GM10248 (cell line): Measurements from ENCODE around the gene SCAF8.

Source experiments
- CTCF ChIA-PET: fragments of 300-600 bp; sonication (Branson Sonifier 250); formaldehyde crosslinking; extraction: SDS; loops from one replicate; lab custom pipeline; 2021; ENCODE audit warnings: antibody characterized with exemption; lab: Yijun Ruan, JAX
- POLR2A ChIA-PET: fragments of 350-650 bp; sonication (Branson Sonifier 250); formaldehyde crosslinking; extraction: SDS; loops from one replicate; lab custom pipeline; 2020; ENCODE audit warnings: antibody characterized with exemption; lab: Yijun Ruan, JAX
- DNase-seq: peaks from one replicate; pipeline ENCODE4 v3.0.0; 2012; ENCODE audit errors: extremely low spot score
- TF ChIP-seq, protein P1 (sequence below): IDR thresholded peaks from 2 replicates; pipeline ENCODE4 v1.5.1; 2012; ENCODE audit warnings: mild to moderate bottlenecking, low read depth; ENCODE audit errors: extremely low read depth, missing control alignments, control extremely low read depth

The SCAF8 gene

DNA sequence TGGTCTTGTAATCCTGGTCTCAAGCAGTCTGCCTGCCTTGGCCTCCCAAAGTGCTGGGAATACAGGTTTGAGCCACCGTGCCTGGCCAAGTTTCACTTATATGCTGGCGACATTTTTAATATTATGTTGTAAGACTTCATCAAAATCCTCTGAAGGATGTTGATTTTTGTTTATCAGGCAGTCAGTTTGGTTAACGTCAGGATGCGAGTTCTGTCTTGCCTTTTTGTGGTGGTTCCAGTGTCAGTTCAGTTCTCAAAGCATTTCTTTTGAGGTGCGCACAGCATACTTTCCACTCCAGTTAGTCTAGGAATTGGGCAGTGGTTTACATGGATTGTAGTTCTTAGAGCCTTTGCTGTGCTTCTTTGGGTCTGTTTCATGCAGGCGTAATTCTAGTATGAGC is 24.9 kb downstream of the SCAF8 start:
- TF ChIP-seq, protein P1, sequence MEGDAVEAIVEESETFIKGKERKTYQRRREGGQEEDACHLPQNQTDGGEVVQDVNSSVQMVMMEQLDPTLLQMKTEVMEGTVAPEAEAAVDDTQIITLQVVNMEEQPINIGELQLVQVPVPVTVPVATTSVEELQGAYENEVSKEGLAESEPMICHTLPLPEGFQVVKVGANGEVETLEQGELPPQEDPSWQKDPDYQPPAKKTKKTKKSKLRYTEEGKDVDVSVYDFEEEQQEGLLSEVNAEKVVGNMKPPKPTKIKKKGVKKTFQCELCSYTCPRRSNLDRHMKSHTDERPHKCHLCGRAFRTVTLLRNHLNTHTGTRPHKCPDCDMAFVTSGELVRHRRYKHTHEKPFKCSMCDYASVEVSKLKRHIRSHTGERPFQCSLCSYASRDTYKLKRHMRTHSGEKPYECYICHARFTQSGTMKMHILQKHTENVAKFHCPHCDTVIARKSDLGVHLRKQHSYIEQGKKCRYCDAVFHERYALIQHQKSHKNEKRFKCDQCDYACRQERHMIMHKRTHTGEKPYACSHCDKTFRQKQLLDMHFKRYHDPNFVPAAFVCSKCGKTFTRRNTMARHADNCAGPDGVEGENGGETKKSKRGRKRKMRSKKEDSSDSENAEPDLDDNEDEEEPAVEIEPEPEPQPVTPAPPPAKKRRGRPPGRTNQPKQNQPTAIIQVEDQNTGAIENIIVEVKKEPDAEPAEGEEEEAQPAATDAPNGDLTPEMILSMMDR, result no peak
- CTCF ChIA-PET, result interaction anchor here (1.5 kb wide), 1 partner anchor 21 kb away, joined by 3 read pairs; no protein-coding TSS in a partner anchor
- POLR2A ChIA-PET, result no interaction called here
- DNase-seq, result no peak

DNA sequence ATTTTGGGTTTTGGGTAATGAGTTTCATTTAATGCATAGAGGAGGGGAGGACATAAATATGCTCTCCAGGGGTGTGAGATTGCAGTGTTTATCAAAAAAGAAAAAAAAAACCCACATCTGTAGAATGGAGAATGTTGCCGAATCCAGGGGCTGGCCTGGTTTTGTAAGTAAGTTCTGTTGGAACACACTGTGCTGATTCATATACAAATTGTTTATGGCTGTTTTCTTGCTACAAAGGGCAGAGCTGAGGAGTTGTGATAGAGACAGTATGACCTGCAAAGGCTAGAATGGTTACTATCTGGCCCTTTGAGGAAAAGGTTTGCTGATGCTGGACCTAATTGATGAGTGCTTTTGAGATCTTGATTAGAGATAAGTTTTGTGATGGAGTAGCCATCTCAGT is 30.4 kb downstream of the SCAF8 start:
- no peak for DNase-seq
- ChIA-PET CTCF (interaction anchor here (2.2 kb wide), 1 partner anchor 10 kb away, joined by 6 read pairs; no protein-coding TSS in a partner anchor), POLR2A (no interaction called here)
- TF ChIP-seq, protein P1, result no peak

DNA sequence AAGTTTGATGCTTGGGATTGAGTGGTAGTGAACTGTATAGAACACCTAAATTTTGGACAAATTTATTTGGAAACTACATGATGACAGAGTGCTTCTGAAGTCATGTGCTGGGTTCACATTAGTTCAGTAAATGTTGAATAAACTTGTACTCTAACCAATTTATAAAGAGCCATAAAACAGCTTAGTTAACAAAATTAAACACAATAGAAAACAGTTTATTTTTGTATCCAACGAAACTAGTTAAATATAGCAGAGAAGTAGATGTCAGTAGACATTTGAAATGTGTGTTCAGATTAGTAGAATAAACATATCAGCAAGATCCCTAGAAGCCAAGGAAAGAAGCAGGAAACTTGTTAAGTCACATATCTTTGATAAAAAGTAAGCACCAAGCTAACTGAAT is 32.1 kb downstream of the SCAF8 start:
- DNase-seq, result no peak
- TF ChIP-seq, protein P1, result no peak
- ChIA-PET POLR2A (no interaction called here), CTCF (interaction anchor here (1.5 to 1.8 kb wide), 2 partner anchors 17 to 18 kb away, joined by 4 to 5 read pairs; no protein-coding TSS in a partner anchor)

DNA sequence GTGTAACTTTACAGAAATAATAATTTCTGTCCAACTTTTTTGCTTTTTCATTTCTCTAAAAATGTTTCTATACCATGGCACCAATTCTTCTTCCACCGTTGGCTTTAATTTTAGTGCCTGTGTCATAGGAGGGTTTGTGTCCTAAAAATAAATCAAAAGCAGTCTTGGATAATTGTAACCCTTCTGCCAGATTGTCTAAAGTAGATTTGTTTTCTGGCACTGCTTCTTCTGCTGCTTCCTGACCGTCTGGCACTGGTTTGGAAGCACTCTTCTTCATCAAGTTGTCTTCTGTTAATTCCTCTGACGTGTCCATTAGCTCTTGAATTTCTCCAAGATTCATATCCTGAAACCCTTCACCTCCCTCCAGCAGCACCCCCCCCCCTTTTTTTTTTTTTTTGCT is 33.1 kb downstream of the SCAF8 start:
- POLR2A ChIA-PET, result no interaction called here
- CTCF ChIA-PET, result interaction anchor here (1.8 kb wide), 1 partner anchor 17 kb away, joined by 4 read pairs; no protein-coding TSS in a partner anchor
- DNase-seq, result no peak
- TF ChIP-seq, protein P1, result no peak

DNA sequence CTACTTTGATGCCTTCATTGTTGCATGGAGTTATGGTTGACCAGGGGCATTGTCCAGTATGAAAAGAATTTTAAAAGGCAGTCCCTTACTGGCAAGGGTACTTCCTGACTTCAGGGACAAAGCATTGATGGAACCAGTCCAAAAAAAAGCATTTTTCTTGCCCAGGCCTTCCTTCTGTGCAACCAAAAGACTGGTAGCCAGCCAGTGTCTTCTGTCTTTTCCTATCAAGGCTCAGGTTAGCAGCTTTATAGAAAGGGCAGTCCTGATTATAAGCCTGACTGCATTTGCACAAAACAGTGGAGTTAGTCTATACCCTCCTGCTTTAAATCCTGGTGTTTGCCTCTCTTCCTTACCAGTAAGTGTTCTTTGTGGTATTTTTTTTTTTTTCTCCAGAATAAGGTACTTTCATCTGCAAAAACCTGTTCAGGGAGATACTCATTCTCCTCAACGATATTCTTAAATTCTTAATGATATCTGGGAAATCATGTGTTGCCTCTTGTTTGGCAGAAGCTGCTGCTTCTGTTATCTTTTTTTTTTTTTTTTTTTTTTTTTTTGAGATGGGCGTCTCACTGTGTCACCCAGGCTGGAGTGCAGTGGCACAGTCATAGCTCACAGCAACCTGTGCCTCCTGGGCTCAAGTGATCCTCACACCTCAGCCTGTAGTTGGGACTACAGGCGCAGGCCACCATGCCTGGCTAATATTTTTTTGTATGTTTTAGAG is 33.9 kb downstream of the SCAF8 start:
- TF ChIP-seq, protein P1, result no peak
- ChIA-PET POLR2A (no interaction called here), CTCF (no interaction called here)
- DNase-seq, result no peak

DNA sequence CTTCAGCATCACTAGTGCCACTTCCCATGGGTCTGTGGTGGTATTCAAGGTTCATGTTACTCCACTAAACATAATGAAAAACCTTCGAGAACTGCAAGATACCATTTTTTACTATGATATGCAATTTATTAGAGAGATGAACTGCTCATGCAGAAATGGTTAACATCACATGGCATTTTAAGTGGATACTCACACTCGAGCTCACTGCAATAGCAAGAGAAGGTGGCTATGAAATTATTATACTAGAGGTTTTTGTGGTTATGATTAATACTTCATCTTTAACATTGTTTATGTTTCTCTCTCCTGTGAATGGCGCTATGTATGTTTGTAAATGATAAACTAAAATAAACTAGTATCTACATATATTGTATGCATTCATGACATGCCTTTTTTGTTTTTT is 35.1 kb downstream of the SCAF8 start:
- ChIA-PET CTCF (interaction anchor here (2.4 kb wide), 1 partner anchor 12 kb away, joined by 11 read pairs; no protein-coding TSS in a partner anchor), POLR2A (no interaction called here)
- TF ChIP-seq, protein P1, result no peak
- no peak for DNase-seq
